Tibial nerve (tissue), 4 donors: ENCODE data around the gene RSRP1.

Experiments
- EP300 ChIP-seq, 2 donors: sonication (generic); formaldehyde crosslinking; IDR thresholded peaks; one replicate each; pipeline ENCODE4 v1.6.1; 2017; ENCODE audit warnings: antibody characterized with exemption in 2 of 2, mild to moderate bottlenecking in 1 of 2
- POLR2A ChIP-seq, 2 donors: fragments of 450-650 bp; IDR thresholded peaks; one replicate each; pipeline ENCODE4 v1.6.1; 2017; ENCODE audit warnings: antibody characterized with exemption in 2 of 2, mild to moderate bottlenecking in 2 of 2, moderate library complexity in 2 of 2
- TF ChIP-seq, protein P1 (sequence below), 5 experiments: fragments of 200-600 bp in 3 of 5; fragments of 450-650 bp in 2 of 5; sonication (generic) in 3 of 5; IDR thresholded peaks; one replicate each; pipeline ENCODE4 v1.5.1; 2016 to 2019; ENCODE audit warnings: antibody characterized with exemption in 5 of 5, mild to moderate bottlenecking in 3 of 5, moderate library complexity in 2 of 5

DNA sequence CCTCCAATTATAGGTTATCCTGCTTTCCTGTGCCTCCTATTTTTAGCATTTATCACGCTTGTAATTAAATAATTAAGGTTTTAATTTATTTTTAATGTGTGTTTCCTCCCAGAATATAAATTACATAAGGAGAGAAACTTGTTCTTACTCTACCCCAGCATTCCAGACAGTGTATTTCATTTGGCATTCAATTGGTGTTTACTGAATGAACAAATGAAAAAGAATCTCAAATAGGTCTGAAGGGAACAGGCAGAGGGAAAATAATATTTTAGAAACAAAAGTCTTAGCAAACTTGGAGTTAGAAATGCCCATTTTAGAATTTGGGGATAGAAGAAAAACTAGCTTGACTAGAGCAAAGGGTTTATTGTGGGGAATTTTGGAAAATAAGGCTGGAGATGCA is 9.9 kb upstream of the RSRP1 start:
- TF ChIP-seq POLR2A (IDR thresholded peaks at IDR 0.05) = no peak
- TF ChIP-seq, protein P1, sequence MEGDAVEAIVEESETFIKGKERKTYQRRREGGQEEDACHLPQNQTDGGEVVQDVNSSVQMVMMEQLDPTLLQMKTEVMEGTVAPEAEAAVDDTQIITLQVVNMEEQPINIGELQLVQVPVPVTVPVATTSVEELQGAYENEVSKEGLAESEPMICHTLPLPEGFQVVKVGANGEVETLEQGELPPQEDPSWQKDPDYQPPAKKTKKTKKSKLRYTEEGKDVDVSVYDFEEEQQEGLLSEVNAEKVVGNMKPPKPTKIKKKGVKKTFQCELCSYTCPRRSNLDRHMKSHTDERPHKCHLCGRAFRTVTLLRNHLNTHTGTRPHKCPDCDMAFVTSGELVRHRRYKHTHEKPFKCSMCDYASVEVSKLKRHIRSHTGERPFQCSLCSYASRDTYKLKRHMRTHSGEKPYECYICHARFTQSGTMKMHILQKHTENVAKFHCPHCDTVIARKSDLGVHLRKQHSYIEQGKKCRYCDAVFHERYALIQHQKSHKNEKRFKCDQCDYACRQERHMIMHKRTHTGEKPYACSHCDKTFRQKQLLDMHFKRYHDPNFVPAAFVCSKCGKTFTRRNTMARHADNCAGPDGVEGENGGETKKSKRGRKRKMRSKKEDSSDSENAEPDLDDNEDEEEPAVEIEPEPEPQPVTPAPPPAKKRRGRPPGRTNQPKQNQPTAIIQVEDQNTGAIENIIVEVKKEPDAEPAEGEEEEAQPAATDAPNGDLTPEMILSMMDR (IDR thresholded peaks at IDR 0.05) = no peak
- no peak for TF ChIP-seq EP300 (IDR thresholded peaks at IDR 0.05)
